GM23338 (cell line): ENCODE data around the gene SF3A1.

ENCODE experiments used
- CREB1 ChIP-seq: fragments of 250-450 bp; sonication (Bioruptor Pico); IDR thresholded peaks from 2 replicates; pipeline ENCODE4 v1.5.0; 2020; ENCODE audit warnings: low read depth, mild to moderate bottlenecking, moderate library complexity
- CTCF ChIP-seq, 2 experiments: fragments of 200-600 bp in 1 of 2; sonication (generic) in 1 of 2; conservative IDR thresholded peaks; 2 replicates each; pipeline versions ENCODE4 v1.5.1 to v1.6.1; 2016 to 2017; ENCODE audit warnings: antibody characterized with exemption in 2 of 2, low read depth in 2 of 2, mild to moderate bottlenecking in 2 of 2, moderate library complexity in 1 of 2
- ETS1 ChIP-seq: IDR thresholded peaks from 2 replicates; pipeline ENCODE4 v1.6.1; 2016; ENCODE audit warnings: antibody characterized with exemption
- EZH2 ChIP-seq: fragments of 200-600 bp; sonication (generic); IDR thresholded peaks from one replicate; pipeline ENCODE4 v1.8.0; 2017; ENCODE audit warnings: antibody characterized with exemption, mild to moderate bottlenecking, low read depth; ENCODE audit not compliant: unreplicated experiment
- EZH2phosphoT487 ChIP-seq: fragments of 200-600 bp; sonication (generic); IDR thresholded peaks from one replicate; pipeline ENCODE4 v1.8.1; 2018; ENCODE audit warnings: antibody characterized with exemption; ENCODE audit not compliant: unreplicated experiment
- JUNB ChIP-seq: IDR thresholded peaks from one replicate; pipeline ENCODE4 v1.6.1; 2016; ENCODE audit warnings: antibody characterized with exemption; ENCODE audit not compliant: unreplicated experiment
- POLR2AphosphoS5 ChIP-seq: IDR thresholded peaks from 2 replicates; pipeline ENCODE4 v1.6.1; 2016; ENCODE audit warnings: antibody characterized with exemption, low read depth
- REST ChIP-seq: IDR thresholded peaks from one replicate; pipeline ENCODE4 v1.6.1; 2018; ENCODE audit warnings: antibody characterized with exemption; ENCODE audit not compliant: unreplicated experiment
- STAT1 ChIP-seq: IDR thresholded peaks from one replicate; pipeline ENCODE4 v1.6.1; 2016; ENCODE audit warnings: antibody characterized with exemption; ENCODE audit not compliant: unreplicated experiment
- ZNF114 ChIP-seq: fragments of 250-450 bp; sonication (Bioruptor Pico); IDR thresholded peaks from 2 replicates; pipeline ENCODE4 v1.5.0; 2020; ENCODE audit warnings: mild to moderate bottlenecking, moderate library complexity

GRCh38 chr22:30293026-30293425 lies 63.7 kb downstream of the SF3A1 start:
- TF ChIP-seq CTCF (conservative IDR thresholded peaks at IDR 0.05; ENCODE audit: low read depth in 2 of 2), result no peak
- TF ChIP-seq EZH2phosphoT487, result no peak
- no peak for TF ChIP-seq REST
- no peak for TF ChIP-seq STAT1
- no peak for TF ChIP-seq POLR2AphosphoS5
- TF ChIP-seq EZH2, result no peak
- TF ChIP-seq CREB1 (CRISPR knock-in tag), result no peak
- no peak for TF ChIP-seq JUNB
- no peak for TF ChIP-seq ETS1
- TF ChIP-seq ZNF114 (CRISPR knock-in tag), result no peak
